Measurements from ENCODE around the gene GARIN5A. TPM values are rescaled to one million over a fixed set of nuclear protein-coding genes. Genes with fewer than 3 reads are reported as not detected.

GARIN5A gene
- polyA plus RNA-seq, 1 of the 3 experiments (the other 2 are of a cell fraction): 1.3 TPM

- TF ChIP-seq GATA2 (CRISPR knock-in tag; IDR thresholded peaks at IDR 0.05) (no peak), RAD21 (IDR thresholded peaks at IDR 0.05; ENCODE audit: low read length) (no peak)
Observed at GRCh38 chr19:50428772-50429463, 47.7 kb downstream of the GARIN5A start (continued).

- H3K9me2 ChIP-seq: no peaks in the 10 kb centered on the region
- H3K79me2 ChIP-seq (ENCODE audit: insufficient read depth): no peaks in the 10 kb centered on the region
- H3K27ac ChIP-seq (ENCODE audit: low read depth in 2 of 2, low read length in 1 of 2): no peak overlapping the region
- H3K4me2 ChIP-seq: no peak overlapping the region
- ChIA-PET POLR2A (no interaction called here), CTCF (interaction anchor here (1.2 to 1.7 kb wide), 3 partner anchors 13 to 59 kb away, joined by 3 to 5 read pairs (median 5); no protein-coding TSS in a partner anchor)
- 52% methylated on average over 18 of the region's 38 CpGs for WGBS (ENCODE audit: low lambda C conversion rate)
- H3K9me3 ChIP-seq: no peaks in the 10 kb centered on the region
- H4K20me1 ChIP-seq (ENCODE audit: insufficient read depth): no peaks in the 10 kb centered on the region
- H3K4me1 ChIP-seq (ENCODE audit: control insufficient read depth in 1 of 2, insufficient read depth in 2 of 2, low read depth in 1 of 2, low read length in 1 of 2): peaks cover 0 to 10% of the 10 kb centered on the region in 2 experiments; a peak in 1 of 4 replicates
- H2AFZ ChIP-seq (ENCODE audit: low read depth): no peak overlapping the region
- no peak overlapping the region for H3K4me3 ChIP-seq (ENCODE audit: low read depth in 2 of 2, low read length in 1 of 2)
- H3K36me3 ChIP-seq (replicated peaks in 1 of 2; ENCODE audit: control insufficient read depth in 1 of 2, insufficient read depth in 2 of 2, low read length in 1 of 2): no peaks in the 10 kb centered on the region
- H3K9ac ChIP-seq: no peak overlapping the region
- DNase-seq: no peak
- TF ChIP-seq REST (IDR thresholded peaks at IDR 0.05; ENCODE audit: low read depth, low read length) (no peak), TCF12 (IDR thresholded peaks at IDR 0.05) (no peak), CHD2 (IDR thresholded peaks at IDR 0.05; ENCODE audit: low read length, partially characterized antibody) (no peak), ELF1 (IDR thresholded peaks at IDR 0.05) (no peak), ZBTB33 (IDR thresholded peaks at IDR 0.05; ENCODE audit: borderline replicate concordance, low read depth) (no peak), IRF3 (IDR thresholded peaks at IDR 0.05; ENCODE audit: low read depth, low read length) (no peak), EP300 (IDR thresholded peaks at IDR 0.05; ENCODE audit: borderline replicate concordance in 1 of 2, low read depth in 1 of 2, low read length in 1 of 2) (no peak), POLR2AphosphoS5 (IDR thresholded peaks at IDR 0.05; ENCODE audit: low read depth, low read length) (no peak), RXRA (IDR thresholded peaks at IDR 0.05; ENCODE audit: borderline replicate concordance, low read depth) (no peak), FOXJ3 (CRISPR knock-in tag; IDR thresholded peaks at IDR 0.05) (no peak), TEAD4 (IDR thresholded peaks at IDR 0.05; ENCODE audit: borderline replicate concordance, insufficient read depth) (no peak), MAX (IDR thresholded peaks at IDR 0.05; ENCODE audit: low read depth) (no peak), EZH2phosphoT487 (IDR thresholded peaks at IDR 0.05; ENCODE audit: borderline replicate concordance, low read depth) (no peak), MXI1 (IDR thresholded peaks at IDR 0.05; ENCODE audit: low read depth, low read length) (no peak), JUND (IDR thresholded peaks at IDR 0.05) (no peak), SIN3A (IDR thresholded peaks at IDR 0.05; ENCODE audit: borderline replicate concordance, low read depth, low read length) (no peak), FOXM1 (IDR thresholded peaks at IDR 0.05; ENCODE audit: low read depth) (no peak), GABPA (IDR thresholded peaks at IDR 0.05; ENCODE audit: low read depth) (no peak), SMC3 (IDR thresholded peaks at IDR 0.05; ENCODE audit: low read depth, low read length) (no peak)
- H3F3A ChIP-seq (replicated peaks; ENCODE audit: insufficient read depth): no peaks in the 10 kb centered on the region
- H3K27me3 ChIP-seq (ENCODE audit: insufficient read depth): peaks cover 9% of the 10 kb centered on the region
Observed at GRCh38 chr19:50427997-50428425, 48.6 kb downstream of the GARIN5A start.

All from SK-N-SH (cell line).